Uterus (tissue), 2 donors: ENCODE results near the gene SPATA9.

Experiments used
- POLR2A ChIP-seq, 2 donors: fragments of 450-650 bp; IDR thresholded peaks; one replicate each; pipeline ENCODE4 v1.6.1; 2016; ENCODE audit warnings: antibody characterized with exemption in 2 of 2, mild to moderate bottlenecking in 1 of 2, moderate library complexity in 1 of 2
- TF ChIP-seq, protein P1 (sequence below), 4 experiments: fragments of 200-600 bp in 2 of 4; fragments of 450-650 bp in 2 of 4; sonication (generic) in 2 of 4; IDR thresholded peaks; one replicate each; pipeline ENCODE4 v1.5.1; 2016 to 2019; ENCODE audit warnings: antibody characterized with exemption in 4 of 4, mild to moderate bottlenecking in 2 of 4, moderate library complexity in 1 of 4

DNA sequence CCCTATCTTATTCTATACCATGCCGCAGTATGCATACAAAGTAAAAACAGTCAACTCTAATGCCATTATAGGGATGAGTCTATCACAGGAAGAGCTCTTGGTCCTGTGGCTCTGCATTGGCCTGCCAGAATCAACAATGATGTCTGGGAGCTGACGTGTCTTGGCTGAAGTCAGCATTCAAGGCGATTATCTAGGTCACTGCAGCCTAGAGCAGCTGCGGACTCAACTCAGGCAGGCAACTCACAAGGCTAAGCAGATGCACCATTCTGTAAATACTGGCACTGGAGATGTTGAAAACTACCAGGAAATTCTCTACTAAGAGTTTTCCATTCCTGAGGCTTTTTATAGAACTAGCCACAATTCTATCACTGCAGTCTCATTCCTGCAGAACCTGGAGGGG, 13.3 kb downstream of the SPATA9 start:
- TF ChIP-seq, protein P1, sequence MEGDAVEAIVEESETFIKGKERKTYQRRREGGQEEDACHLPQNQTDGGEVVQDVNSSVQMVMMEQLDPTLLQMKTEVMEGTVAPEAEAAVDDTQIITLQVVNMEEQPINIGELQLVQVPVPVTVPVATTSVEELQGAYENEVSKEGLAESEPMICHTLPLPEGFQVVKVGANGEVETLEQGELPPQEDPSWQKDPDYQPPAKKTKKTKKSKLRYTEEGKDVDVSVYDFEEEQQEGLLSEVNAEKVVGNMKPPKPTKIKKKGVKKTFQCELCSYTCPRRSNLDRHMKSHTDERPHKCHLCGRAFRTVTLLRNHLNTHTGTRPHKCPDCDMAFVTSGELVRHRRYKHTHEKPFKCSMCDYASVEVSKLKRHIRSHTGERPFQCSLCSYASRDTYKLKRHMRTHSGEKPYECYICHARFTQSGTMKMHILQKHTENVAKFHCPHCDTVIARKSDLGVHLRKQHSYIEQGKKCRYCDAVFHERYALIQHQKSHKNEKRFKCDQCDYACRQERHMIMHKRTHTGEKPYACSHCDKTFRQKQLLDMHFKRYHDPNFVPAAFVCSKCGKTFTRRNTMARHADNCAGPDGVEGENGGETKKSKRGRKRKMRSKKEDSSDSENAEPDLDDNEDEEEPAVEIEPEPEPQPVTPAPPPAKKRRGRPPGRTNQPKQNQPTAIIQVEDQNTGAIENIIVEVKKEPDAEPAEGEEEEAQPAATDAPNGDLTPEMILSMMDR (IDR thresholded peaks at IDR 0.05) = no peak
- TF ChIP-seq POLR2A (IDR thresholded peaks at IDR 0.05) = no peak
